Measurements from ENCODE around the gene ATP8A1. TPM values are rescaled to one million over a fixed set of nuclear protein-coding genes. Genes with fewer than 3 reads are reported as not detected.

ATP8A1 gene
- total and polyA plus RNA-seq, 2 of the 8 experiments (the other 6 are each of a cell fraction or from before 2014, with no cell fraction given) = 3.7 to 14.9 TPM

- no peak for TF ChIP-seq RBBP5 (IDR thresholded peaks at IDR 0.05; ENCODE audit: borderline replicate concordance, low read depth, low read length)
- no peak for TF ChIP-seq USF2 (IDR thresholded peaks at IDR 0.05; ENCODE audit: low read length)
- TF ChIP-seq JUN (IDR thresholded peaks at IDR 0.05; ENCODE audit: low read depth, low read length) = no peak
These were observed 176.6 kb downstream of the ATP8A1 start (continued) for GRCh38 chr4:42480281-42480680.
